SU-DHL-6 (cell line): ENCODE data around the gene FYB1.
A peak's percentile ranks its signal among the peaks of the same experiment; 100 is the strongest.

Source experiments
- H2AFZ ChIP-seq: fragments of 200-600 bp; sonication (generic); 2 replicates; pipeline ENCODE4 v1.6.1; 2014; ENCODE audit warnings: low read depth, mild to moderate bottlenecking, moderate library complexity, mixed read lengths, antibody characterized with exemption, low read length; ENCODE audit not compliant: severe bottlenecking
- H3F3A ChIP-seq: fragments of 200-600 bp; shearing (Covaris generic); 2 replicates; pipeline ENCODE4 v1.6.0; 2016; ENCODE audit warnings: antibody characterized with exemption, mild to moderate bottlenecking; ENCODE audit not compliant: insufficient read depth
- H3K27ac ChIP-seq: fragments of 200-600 bp; sonication (generic); 2 replicates; pipeline ENCODE4 v1.5.1; 2016; ENCODE audit warnings: low read depth, mild to moderate bottlenecking, low read length, moderate library complexity, mixed read lengths
- H3K27me3 ChIP-seq: fragments of 200-600 bp; sonication (generic), shearing (Covaris generic); 2 replicates; pipeline ENCODE4 v1.6.0; 2014; ENCODE audit warnings: mild to moderate bottlenecking, low read length
- H3K36me3 ChIP-seq: fragments of 200-600 bp; sonication (generic); 2 replicates; pipeline ENCODE4 v1.6.1; 2014; ENCODE audit warnings: mild to moderate bottlenecking, low read length, mixed read lengths
- H3K4me2 ChIP-seq: fragments of 300-600, 200-600 bp; shearing (Covaris generic), sonication (generic); 2 replicates; pipeline ENCODE4 v1.6.0; 2014; ENCODE audit warnings: low read length, low read depth, mild to moderate bottlenecking; ENCODE audit not compliant: poor library complexity, severe bottlenecking
- H3K4me3 ChIP-seq: fragments of 200-600 bp; sonication (generic); 2 replicates; pipeline ENCODE4 v1.5.1; 2014; ENCODE audit warnings: antibody characterized with exemption, low read length, mild to moderate bottlenecking, mixed read lengths; ENCODE audit not compliant: insufficient read depth, poor library complexity, severe bottlenecking
- H3K79me2 ChIP-seq: fragments of 200-600 bp; sonication (generic); 2 replicates; pipeline ENCODE4 v1.6.1; 2014; ENCODE audit warnings: mild to moderate bottlenecking, low read length, moderate library complexity; ENCODE audit not compliant: insufficient read depth
- H3K9ac ChIP-seq: fragments of 200-600 bp; sonication (generic); 2 replicates; pipeline ENCODE4 v1.7.0; 2014; ENCODE audit warnings: mild to moderate bottlenecking, low read length
- H3K9me2 ChIP-seq: fragments of 200-600 bp; sonication (generic); replicated peaks from 2 replicates; pipeline ENCODE4 v1.6.1; 2014; ENCODE audit warnings: low read length; ENCODE audit not compliant: insufficient read depth
- H3K9me3 ChIP-seq: fragments of 200-600 bp; sonication (generic); 2 replicates; pipeline ENCODE4 v1.6.1; 2014; ENCODE audit warnings: low read length, mixed read lengths; ENCODE audit not compliant: insufficient read depth
- H4K20me1 ChIP-seq: fragments of 200-600 bp; sonication (generic); 2 replicates; pipeline ENCODE4 v1.6.1; 2014; ENCODE audit warnings: low read depth, mild to moderate bottlenecking, antibody characterized with exemption, low read length, moderate library complexity, mixed read lengths
- EZH2phosphoT487 ChIP-seq: fragments of 200-600 bp; sonication (generic), shearing (Covaris generic); conservative IDR thresholded peaks from 2 replicates; pipeline ENCODE4 v1.6.1; 2018; ENCODE audit warnings: mild to moderate bottlenecking, antibody characterized with exemption, low read length, moderate library complexity, mixed read lengths
- TF ChIP-seq, protein P1 (sequence below): fragments of 200-600 bp; sonication (generic); IDR thresholded peaks from one replicate; pipeline ENCODE4 v1.5.1; 2017; ENCODE audit warnings: antibody characterized with exemption, mild to moderate bottlenecking, low read length, moderate library complexity; ENCODE audit not compliant: insufficient read depth, poor library complexity, severe bottlenecking

FYB1 gene

DNA sequence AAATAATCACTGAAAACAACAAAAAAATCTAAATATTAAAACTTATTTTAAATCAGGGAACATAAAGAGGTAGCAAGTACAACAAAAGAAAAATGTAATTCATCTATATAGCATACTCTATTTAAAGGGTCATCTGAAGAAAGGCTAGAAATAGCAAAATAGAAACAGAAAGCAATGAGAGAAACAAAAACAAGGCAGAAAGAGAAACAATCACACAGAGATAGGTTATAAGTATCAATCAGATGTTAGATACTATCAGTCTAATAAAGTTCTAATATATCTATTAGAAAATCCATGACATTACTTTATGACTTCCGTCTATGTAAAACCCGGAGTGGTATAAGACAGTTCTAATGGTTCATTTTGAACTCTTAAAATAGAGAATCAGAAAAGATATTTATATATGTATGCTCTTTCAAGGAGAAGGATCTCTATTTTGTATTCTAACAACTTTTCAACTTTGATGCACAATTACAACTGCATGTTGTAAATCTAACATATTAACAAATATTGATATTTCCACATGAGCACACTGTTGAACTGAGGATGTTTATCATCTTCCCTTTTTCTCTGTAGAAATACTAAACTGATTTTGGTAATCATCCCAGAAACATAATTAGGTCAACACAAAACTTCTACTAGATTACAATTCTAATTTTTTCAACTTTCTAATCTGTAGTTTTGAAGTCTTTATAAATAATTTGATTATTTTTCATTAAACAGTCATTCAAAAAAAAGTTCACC is 161.0 kb downstream of the FYB1 start:
- Histone ChIP-seq H3K36me3 (0 out of 2 replicates have a peak, but pooled peaks cover 2% of the 10 kb centered on the region), H3F3A (no peaks in the 10 kb centered on the region), H3K27ac (no peak overlapping the region), H3K27me3 (no peaks in the 10 kb centered on the region), H2AFZ (no peak overlapping the region), H3K4me3 (no peak overlapping the region), H4K20me1 (peaks cover 37% of the 10 kb centered on the region), H3K4me2 (peak overlapping the region; percentile 64), H3K9me3 (no peaks in the 10 kb centered on the region), H3K9me2 (no peaks in the 10 kb centered on the region), H3K79me2 (peaks cover 75% of the 10 kb centered on the region), H3K9ac (no peak overlapping the region)
- TF ChIP-seq EZH2phosphoT487 = no peak
- TF ChIP-seq, protein P1, sequence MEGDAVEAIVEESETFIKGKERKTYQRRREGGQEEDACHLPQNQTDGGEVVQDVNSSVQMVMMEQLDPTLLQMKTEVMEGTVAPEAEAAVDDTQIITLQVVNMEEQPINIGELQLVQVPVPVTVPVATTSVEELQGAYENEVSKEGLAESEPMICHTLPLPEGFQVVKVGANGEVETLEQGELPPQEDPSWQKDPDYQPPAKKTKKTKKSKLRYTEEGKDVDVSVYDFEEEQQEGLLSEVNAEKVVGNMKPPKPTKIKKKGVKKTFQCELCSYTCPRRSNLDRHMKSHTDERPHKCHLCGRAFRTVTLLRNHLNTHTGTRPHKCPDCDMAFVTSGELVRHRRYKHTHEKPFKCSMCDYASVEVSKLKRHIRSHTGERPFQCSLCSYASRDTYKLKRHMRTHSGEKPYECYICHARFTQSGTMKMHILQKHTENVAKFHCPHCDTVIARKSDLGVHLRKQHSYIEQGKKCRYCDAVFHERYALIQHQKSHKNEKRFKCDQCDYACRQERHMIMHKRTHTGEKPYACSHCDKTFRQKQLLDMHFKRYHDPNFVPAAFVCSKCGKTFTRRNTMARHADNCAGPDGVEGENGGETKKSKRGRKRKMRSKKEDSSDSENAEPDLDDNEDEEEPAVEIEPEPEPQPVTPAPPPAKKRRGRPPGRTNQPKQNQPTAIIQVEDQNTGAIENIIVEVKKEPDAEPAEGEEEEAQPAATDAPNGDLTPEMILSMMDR = no peak

DNA sequence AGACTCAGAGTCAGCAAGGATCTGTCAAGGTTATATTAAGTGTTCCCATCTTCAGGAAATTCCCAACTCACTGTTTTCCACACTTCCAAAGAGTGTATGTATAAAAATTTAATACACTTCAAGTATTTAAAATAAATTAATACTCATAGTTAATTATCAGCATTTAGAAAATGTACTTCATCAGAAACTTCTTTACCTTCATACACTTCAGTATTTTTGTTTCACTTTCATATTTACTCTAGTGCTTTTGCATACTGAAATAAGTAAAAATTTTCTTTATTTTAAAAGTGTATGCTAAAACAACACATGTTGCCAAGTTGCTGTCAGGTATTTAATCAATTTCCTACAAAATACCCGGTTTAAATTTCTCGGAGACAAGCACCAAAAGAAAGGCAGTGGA is 161.6 kb downstream of the FYB1 start:
- Histone ChIP-seq H3K4me3 (no peak overlapping the region), H3K9ac (no peak overlapping the region), H3K4me2 (peak overlapping the region; percentile 64), H3K9me2 (no peaks in the 10 kb centered on the region), H2AFZ (no peak overlapping the region), H3K9me3 (no peaks in the 10 kb centered on the region), H3K36me3 (0 out of 2 replicates have a peak, but pooled peaks cover 2% of the 10 kb centered on the region), H3K27ac (no peak overlapping the region), H3K27me3 (no peaks in the 10 kb centered on the region), H4K20me1 (peaks cover 31% of the 10 kb centered on the region), H3K79me2 (peaks cover 75% of the 10 kb centered on the region), H3F3A (no peaks in the 10 kb centered on the region)
- TF ChIP-seq EZH2phosphoT487 = no peak
- TF ChIP-seq, protein P1 = no peak

DNA sequence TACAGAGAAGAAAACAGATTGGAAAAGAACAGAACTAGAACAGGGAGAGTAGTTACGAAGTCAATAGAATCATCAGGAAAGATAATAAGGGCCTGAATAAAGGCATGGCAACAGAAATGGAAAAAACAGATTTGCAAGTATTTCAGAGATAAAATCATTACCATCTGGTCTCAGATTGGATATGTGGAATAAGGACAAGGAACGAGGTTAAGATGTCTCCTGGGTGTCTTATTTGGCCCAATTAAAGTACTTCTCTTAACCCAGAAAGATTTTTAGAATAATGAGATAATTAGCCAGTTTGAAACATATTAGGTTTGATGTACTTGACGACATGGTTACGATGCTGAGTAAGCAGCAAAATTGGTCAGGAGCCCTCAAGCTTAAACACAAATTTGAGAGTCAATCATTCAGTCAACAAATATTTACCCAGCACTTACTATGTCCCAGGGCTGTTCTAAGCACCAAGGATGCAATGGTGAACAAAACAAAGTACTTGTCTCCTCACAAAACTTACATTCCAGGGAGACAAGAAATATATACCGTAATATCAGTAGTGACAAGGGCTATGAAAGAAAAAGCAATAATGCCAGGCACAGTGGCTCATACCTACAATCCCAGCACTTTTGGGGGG is 163.5 kb downstream of the FYB1 start:
- H3K9me3 ChIP-seq = no peaks in the 10 kb centered on the region
- H3K27ac ChIP-seq = no peak overlapping the region
- no peaks in the 10 kb centered on the region for H3F3A ChIP-seq
- H2AFZ ChIP-seq = no peak overlapping the region
- H3K36me3 ChIP-seq = no peaks in the 10 kb centered on the region
- peaks cover 80% of the 10 kb centered on the region for H3K79me2 ChIP-seq
- no peaks in the 10 kb centered on the region for H3K27me3 ChIP-seq
- H3K4me2 ChIP-seq = no peak overlapping the region
- no peak overlapping the region for H3K9ac ChIP-seq
- peaks cover 21% of the 10 kb centered on the region for H4K20me1 ChIP-seq
- H3K4me3 ChIP-seq = no peak overlapping the region
- no peak for TF ChIP-seq EZH2phosphoT487
- TF ChIP-seq, protein P1 = no peak
- no peaks in the 10 kb centered on the region for H3K9me2 ChIP-seq
